HG03025 (cell line): ENCODE results near the gene SCAMP3.
"Not testable (repeated sequence)": the region's sequence is repeated elsewhere in the genome, so short reads cannot be mapped to it uniquely, and the experiment has no call there.

Experiments
- ATAC-seq: cut with Tn5 transposase; IDR thresholded peaks from one replicate; pipeline ENCODE4 v1.9.1; 2021; ENCODE audit warnings: mild to moderate bottlenecking, moderate library complexity; ENCODE audit not compliant: unreplicated experiment, low FRiP score

The SCAMP3 gene

DNA sequence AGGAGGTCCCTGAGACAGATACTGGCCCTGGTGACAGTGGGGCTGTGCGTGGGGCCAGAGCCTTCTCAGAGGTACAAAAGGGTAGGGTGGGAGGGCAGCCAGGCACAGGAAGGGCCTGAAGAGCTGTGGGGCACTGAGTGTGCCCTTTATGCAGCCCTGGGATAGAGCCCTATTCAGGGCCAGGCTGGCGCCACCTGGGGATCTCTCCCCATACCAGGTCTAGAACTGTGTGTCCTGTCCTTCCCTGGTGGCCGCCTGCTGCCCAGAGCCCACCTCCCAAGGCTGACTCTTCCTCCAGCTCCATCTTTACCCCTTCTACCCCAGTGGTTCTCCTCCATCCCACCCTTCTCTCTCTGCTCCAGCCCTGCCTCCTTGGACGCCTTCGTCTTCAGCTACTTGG lies 28.7 kb downstream of the SCAMP3 start:
- not testable (repeated sequence) for ATAC-seq

DNA sequence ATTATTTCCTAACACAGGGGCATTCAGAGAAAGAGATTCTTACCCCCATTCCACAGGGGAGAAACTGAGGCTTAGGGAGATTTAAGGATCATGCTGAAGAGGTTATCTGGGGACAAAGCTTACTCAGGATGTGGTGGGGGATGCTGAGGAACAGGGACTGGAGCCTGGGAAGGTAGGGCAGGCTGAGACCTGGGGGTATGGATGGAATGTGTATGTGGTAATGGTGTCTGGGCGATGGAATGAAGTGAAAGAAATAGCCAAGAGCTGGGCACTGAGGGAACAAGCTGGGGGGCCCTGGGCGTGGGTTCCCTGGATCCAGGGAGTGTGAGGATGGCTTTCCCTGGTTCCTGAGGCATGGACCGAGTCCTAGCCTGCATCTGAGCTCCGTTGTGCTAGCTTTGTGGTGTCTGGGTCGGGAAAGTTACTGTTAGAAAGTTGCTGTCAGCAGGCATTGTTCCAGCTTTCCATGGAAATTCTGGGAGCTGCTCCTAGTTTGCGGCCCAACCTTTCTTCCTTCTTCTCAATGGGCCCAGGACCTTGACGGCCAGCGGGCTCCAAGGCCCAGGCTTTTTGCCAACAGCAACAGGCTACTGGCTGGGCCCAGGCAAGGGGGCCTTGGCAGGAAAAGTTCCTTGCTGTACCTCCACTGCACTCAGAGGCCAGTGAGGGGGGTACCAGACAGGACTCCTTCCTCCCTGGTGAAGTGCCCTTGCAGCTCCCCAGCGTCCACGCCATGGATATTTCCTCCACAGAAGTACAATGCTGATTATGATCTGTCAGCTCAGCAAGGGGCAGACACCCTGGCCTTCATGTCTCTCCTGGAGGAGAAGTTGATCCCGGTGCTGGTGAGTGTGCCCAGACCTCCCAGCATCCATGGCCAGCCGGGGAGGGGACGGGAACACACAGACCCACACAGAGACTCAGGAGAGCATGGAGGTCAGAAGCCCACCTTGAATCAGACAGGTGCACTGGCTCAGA lies 29.9 kb downstream of the SCAMP3 start:
- ATAC-seq, result not testable (repeated sequence)

DNA sequence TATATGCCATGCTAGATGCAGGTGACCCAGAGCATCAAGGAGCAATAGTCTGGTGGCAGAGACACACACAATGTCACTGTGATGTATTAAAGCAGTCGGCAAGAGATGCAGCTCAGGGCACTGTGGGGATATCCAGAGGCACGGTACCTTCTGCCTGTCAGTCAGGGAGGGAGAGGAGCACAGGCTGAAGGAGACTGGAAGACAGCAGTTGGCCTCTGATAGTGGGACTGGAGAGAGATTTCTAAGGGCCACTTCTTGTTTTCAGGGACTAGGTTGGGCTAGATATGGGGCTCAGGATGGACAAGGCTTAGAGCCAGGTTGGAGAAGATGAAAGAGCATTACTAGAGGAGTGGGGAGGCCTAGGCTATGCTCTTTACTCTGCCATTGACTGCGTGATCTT lies 30.9 kb downstream of the SCAMP3 start:
- ATAC-seq, result not testable (repeated sequence)

DNA sequence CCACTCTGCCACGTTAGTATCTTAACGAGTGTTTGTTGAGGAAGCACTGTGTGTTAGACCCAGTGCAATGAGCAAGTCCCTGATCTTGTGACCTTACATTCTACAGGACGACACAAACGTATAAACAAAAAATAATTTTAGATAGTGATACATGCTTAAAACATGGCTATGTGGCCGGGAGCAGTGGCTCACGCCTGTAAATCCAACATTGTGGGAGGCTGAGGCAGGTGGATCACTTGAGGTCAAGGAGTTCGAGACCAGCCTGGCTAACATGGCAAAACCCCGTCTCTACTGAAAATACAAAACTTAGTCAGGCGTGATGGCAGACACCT lies 34.1 kb downstream of the SCAMP3 start:
- no peak for ATAC-seq

DNA sequence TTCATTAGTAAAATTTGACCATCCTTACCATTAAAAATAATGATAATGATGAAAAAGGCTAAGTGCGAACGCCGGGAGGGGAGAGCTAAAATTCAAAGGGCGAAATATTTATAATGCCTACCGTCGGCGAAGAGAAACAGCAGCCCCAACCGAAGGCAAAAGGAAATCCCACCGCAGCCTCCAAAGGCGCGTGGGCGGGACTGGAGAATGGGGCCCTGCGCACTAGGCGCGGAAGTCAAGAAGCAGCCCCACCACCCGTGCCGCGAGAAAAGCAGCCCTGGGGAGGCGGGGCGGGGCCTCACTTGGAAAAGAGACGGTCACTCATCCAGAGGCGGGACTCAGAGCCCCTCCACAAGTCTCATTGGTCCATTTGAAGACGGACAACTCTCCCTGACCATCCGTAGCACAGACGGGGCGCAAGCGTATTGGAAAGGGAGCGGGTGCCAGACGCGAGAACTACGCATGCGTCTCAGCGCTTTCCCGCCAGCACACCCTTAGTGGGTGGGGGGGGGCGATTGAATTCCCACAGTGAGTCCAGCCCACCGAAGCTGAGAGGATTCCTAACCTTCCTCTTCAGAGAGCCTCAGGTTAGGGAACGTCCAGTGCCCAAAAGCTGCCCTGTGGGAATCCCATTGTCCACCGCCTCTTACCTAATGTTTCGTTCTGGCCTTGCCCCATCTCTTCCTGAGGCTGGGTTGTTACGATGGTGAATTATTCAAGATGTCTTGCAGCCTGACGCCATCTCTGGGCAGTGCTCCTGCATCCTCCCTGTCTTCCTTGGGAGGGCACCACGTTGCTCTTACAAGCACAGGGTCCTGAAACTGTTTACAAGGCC lies 34.7 kb downstream of the SCAMP3 start:
- peak; percentile 76 for ATAC-seq

DNA sequence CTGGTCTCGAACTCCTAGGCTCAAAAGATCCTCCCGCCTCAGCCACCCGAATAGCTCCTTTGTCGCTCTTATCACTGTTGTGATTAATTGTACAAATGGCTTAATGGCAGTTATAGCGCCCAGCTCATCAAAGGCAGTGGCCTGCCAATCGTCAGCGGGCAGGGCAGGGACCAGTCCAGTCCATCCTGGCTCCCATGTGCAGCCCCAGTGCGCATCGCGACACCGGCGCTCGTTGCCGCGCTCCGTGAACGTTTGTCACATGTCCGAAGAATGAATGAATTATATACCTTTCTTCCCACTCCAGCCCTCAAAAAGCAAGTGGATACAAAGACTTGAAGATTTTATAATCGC lies 35.3 kb downstream of the SCAMP3 start:
- ATAC-seq, result no peak

DNA sequence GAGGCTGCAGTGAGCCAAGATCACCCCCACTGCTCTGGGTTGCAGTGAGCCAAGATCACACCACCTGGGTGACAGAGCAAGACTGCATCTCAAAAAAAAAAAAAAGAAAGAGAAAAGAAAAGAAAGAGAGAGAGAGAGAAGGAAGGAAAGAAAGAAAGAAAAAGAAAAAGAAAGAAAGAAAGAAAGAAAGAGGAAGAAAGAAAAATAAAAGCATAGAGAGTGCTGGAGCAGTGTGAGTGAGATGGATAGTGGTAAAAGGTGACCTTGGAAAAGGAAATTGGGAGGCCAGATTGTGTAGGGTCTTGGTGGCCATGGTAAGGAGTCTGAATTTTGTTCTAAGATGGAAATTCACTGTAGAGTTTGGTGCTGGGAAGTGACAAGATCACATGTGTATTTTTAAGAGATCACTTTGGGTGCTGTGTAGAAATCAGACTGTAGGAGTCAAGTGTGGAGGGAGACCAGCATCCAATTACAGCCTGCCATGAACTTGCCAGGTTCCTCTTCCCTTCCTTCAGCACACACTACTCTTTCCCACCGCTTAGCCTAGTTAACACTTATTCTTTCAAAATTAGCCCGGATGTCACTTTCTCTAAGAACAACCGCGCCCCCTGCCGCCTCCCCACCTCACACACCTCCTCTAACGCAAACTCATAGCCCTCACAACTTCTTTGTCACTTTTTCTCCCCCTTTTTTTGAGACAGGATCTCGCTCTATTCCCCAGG lies 35.8 kb downstream of the SCAMP3 start:
- ATAC-seq, result no peak

DNA sequence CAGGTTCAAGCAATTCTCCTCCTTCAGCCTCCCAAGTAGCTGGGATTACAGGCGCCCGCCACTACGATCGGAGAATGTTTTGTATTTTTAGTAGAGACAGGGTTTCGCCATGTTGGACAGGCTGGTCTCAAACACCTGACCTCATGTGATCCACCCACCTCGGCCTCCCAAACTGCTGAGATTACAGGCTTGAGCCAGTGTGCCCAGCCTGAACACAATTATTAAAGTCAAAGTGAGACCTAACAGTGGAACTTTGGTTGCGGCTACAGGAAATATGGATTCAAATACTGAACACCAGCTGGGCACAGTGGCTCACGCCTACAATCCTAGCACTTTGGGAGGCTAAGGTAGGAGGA lies 36.8 kb downstream of the SCAMP3 start:
- ATAC-seq, result not testable (repeated sequence)

DNA sequence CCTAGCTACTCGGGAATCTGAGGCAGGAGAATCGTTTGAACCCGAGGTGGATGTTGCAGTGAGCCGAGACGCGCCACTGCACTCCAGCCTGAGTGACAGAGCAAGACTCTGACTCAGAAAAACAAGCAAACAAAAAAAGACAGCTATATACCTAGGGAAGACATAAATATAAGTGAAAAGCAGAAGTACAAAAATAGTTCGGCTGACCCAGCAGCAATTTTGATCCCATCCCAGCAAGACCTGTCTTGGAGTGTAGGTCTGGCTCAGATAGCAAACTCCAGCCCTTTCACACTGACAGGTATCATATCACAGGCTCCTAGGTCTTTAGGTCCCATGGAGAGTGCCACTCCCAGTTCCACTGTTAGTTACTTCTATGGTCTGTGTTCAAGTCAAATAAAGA lies 39.1 kb downstream of the SCAMP3 start:
- ATAC-seq, result no peak

DNA sequence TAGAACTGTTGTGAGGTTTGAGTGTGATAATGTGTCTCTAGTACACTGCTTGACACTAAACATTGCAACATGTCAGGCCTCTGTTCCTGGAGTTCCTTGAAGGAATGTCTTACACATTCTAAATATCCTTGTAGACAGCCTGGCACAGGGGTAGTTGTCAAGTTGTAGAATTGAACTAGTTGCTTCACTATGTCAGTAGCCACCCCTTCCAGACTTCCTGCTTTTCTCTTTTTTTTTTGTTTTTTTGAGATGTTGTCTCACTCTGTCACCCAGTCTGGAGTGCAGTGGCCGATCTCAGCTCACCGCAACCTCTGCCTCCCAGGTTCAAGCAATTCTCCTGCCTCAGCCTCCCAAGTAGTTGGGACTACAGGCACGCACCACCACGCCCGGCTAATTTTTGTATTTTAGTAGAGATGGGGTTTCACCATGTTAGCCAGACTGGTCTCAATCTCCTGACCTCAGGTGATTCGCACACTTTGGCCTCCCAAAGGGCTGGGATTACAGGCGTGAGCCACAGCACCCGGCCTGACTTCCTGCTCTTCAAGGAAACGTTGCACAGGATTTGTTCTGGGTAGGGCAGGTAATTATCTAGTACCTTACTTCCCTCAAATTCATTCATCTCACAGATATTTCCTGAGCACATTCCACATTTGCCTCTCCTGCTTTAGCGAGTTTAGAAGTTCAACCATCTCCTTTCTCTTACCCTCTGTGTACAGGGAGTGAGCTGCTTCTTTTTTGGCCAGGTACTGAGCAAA lies 41.8 kb downstream of the SCAMP3 start:
- not testable (repeated sequence) for ATAC-seq

DNA sequence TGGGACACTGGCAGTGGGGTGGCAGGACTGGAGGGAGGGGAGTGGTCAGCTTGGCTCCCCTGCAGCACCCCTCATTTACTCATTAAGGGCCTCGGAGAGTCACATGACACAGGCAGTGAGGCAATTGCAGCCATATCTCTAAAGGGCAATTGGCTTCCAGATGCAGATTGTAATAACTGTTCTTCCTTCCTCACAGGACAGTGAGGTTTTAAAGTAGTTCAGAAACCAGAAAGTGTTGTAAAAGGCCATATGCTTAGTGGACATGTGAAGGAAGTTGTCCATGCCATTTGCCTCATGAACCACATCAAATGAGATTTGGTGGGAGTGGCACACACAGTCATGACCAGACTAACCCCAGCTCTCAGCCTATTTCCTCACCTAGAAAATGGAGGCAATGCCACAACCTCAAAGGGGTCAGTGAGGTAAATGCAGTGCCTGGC lies 42.5 kb downstream of the SCAMP3 start:
- ATAC-seq, result no peak

DNA sequence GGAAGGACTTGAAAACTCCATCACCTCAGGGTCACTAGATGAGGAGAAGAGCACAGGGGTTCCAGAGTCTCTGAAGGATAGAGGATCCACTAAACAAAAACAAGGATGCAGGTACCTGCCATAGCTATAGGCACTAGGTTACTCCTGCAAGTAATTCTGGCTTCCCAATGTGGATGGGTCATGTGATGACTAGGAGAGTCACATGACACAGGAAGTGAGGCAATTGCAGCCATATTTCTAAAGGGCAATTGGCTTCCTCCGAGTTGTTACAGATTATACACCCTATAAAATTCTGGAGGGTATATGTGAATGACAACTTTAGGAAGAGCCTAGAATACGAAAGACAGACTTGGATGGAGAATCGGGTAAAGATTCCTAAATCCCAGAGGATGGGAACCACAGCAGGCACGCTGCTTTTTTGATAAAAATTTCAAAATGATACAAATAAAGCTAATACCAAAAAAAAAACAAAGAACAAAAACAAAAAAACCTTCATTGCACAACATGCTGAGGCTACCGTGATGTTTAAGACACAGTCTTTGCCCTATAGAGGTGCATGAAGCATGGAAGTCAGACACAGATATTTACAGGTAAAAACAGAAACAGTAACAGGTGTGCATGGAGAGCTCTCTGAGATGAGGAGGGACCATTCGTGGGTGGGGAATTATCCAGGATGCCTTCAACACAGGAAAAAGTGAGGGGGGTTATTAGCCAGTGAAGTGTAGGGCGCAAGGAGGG lies 43.1 kb downstream of the SCAMP3 start:
- no peak for ATAC-seq

DNA sequence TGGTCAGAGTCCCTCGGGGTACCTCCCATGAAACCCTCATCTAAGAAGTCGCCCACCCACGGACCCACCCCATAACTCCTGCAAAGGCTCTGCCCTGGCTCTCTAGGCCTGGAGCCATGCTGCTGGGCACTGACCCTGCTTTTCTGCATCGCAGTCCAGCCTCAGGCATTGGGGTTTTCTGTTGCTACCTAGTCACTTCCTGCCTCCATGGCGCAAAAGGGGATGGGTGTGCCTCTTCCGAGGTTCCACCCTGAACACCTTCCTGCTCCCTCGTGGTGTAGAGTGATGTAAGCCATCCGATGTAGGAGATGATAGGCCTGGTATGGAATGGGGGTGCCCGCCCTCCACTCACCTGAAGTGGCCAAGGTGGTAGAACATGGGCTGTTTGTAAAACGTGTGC lies 47.5 kb downstream of the SCAMP3 start:
- not testable (repeated sequence) for ATAC-seq

DNA sequence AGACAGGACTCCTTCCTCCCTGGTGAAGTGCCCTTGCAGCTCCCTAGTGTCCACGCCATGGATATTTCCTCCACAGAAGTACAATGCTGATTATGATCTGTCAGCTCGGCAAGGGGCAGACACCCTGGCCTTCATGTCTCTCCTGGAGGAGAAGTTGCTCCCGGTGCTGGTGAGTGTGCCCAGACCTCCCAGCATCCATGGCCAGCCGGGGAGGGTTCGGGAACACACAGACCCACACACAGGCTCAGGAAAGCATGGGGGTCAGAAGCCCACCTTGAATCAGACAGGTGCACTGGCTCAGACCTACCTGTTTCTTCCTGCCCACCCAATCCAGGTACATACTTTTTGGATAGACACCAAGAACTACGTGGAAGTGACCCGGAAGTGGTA lies 50.1 kb downstream of the SCAMP3 start:
- ATAC-seq, result not testable (repeated sequence)

DNA sequence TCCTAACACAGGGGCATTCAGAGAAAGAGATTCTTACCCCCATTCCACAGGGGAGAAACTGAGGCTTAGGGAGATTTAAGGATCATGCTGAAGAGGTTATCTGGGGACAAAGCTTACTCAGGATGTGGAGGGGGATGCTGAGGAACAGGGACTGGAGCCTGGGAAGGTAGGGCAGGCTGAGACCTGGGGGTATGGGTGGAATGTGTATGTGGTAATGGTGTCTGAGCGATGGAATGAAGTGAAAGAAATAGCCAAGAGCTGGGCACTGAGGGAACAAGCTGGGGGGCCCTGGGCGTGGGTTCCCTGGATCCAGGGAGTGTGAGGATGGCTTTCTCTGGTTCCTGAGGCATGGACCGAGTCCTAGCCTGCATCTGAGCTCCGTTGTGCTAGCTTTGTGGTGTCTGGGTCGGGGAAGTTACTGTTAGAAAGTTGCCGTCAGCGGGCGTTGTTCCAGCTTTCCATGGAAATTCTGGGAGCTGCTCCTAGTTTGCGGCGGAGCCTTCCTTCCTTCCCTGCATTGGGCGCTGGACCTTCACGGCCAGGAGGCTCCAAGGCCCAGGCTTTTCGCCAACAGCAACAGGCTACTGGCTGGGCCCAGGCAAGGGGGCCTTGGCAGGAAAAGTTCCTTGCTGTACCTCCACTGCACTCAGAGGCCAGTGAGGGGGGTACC lies 50.6 kb downstream of the SCAMP3 start:
- not testable (repeated sequence) for ATAC-seq

DNA sequence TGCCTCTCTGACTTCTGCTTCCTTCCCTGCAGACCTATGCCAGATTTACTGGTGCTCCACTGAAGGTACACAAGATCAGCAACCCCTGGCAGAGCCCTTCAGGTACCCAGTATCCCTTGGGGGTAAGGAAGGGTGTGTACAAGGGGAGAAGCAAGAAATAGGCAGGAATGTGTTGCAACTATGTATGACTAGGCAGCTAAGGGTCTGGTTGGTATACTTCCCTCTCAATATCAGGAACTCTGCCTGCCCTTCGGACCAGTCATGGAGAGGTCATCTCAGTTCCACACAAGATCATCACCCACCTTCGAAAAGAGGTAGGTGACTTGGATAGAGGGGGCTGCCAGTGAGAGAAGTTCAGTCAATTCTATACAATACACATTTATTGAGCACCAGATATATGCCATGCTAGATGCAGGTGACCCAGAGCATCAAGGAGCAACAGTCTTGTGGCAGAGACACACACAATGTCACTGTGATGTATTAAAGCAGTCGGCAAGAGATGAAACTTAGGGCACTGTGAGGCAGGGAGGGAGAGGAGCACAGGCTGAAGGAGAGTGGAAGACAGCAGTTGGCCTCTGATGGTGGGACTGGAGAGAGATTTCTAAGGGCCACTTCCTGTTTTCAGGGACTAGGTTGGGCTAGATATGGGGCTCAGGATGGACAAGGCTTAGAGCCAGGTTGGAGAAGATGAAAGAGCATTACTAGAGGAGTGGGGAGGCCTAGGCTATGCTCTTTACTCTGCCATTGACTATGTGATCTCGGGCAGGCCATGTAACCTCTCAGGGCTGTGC lies 51.7 kb downstream of the SCAMP3 start:
- ATAC-seq, result no peak

DNA sequence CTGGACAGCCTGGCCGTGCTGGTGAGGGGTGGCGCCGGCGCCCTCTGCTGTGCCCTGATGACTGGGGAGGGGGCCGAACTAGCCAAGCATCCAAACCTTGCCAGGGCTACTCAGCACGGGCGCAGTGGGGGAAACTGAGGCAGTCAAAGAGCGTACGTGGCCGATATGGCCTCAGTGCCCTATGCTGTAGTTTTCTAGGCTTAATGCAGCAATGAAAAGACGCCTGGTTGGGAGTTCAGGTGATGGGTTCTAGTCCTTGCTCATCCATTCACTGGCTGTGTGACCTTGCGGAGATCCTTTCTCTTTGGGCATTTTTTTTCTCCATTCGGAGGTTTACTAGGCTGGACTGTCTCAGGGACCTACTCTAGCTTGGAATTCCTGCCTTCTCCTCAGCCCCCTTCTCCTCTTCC lies 52.8 kb downstream of the SCAMP3 start:
- no peak for ATAC-seq
